B cell (primary cell): Measurements from ENCODE around the gene RXYLT1. TPM values are rescaled to one million over a fixed set of nuclear protein-coding genes. Genes with fewer than 3 reads are reported as not detected.

Experiments used
- ATAC-seq: fragments of 200-7000 bp; cut with Tn5 transposase; one replicate; pipeline ENCODE4 v1.10.0; 2021; ENCODE audit warnings: low read depth, mild to moderate bottlenecking, moderate number of reproducible peaks, moderate library complexity
- CTCF ChIA-PET: fragments of 350-600 bp; sonication (Branson Sonifier 250); formaldehyde crosslinking; loops from one replicate; lab custom pipeline; 2021; ENCODE audit warnings: antibody characterized with exemption, inconsistent platforms; lab: Charles Lee
- POLR2A ChIA-PET: fragments of 350-600 bp; sonication (Branson Sonifier 250); formaldehyde crosslinking; loops from one replicate; lab custom pipeline; 2021; ENCODE audit warnings: antibody characterized with exemption; lab: Charles Lee
- DNase-seq: peaks from one replicate; pipeline ENCODE4 v3.0.0; 2013
- H2AFZ ChIP-seq: 2 replicates; pipeline ENCODE4 v1.6.1; 2012; ENCODE audit warnings: mild to moderate bottlenecking, low read depth, low read length; ENCODE audit not compliant: insufficient read depth, poor library complexity, severe bottlenecking
- H3K27ac ChIP-seq, 2 donors: 1 replicate in 1 of 2; 2 replicates in 1 of 2; pipeline ENCODE4 v1.5.1; 2012 to 2013; ENCODE audit warnings: low read length in 2 of 2, mild to moderate bottlenecking in 2 of 2, moderate library complexity in 1 of 2
- H3K27me3 ChIP-seq, 4 experiments: fragments of 200-600 bp in 1 of 4; sonication (generic) in 1 of 4; replicated peaks in 1 of 4; 1 replicate in 2 of 4; 2 replicates in 2 of 4; pipeline versions ENCODE4 v1.6.1 to v1.7.0; 2013 to 2016; ENCODE audit warnings: low read length in 3 of 4, mild to moderate bottlenecking in 2 of 4, mixed read lengths in 1 of 4, moderate library complexity in 1 of 4; ENCODE audit not compliant: insufficient read depth in 4 of 4, control insufficient read depth in 3 of 4; ENCODE audit errors: control extremely low read depth in 1 of 4
- H3K36me3 ChIP-seq, 2 experiments: replicated peaks in 1 of 2; 1 replicate in 1 of 2; 2 replicates in 1 of 2; pipeline versions ENCODE4 v1.6.1 to v1.7.1; 2013; ENCODE audit warnings: low read length in 1 of 2; ENCODE audit not compliant: insufficient read depth in 2 of 2, control insufficient read depth in 1 of 2; ENCODE audit errors: control extremely low read depth in 1 of 2, extremely low read depth in 1 of 2
- H3K4me1 ChIP-seq, 2 donors: fragments of 200-600 bp in 1 of 2; sonication (generic) in 1 of 2; 1 replicate in 1 of 2; 2 replicates in 1 of 2; pipeline versions ENCODE4 v1.5.1 to v1.6.1; 2013 to 2017; ENCODE audit warnings: low read length in 2 of 2; ENCODE audit not compliant: control insufficient read depth in 2 of 2, insufficient read depth in 2 of 2
- H3K4me2 ChIP-seq: replicated peaks from 2 replicates; pipeline ENCODE3; 2012; ENCODE audit warnings: mild to moderate bottlenecking, low read depth, low read length; ENCODE audit not compliant: poor library complexity, severe bottlenecking
- H3K4me3 ChIP-seq, 5 experiments: fragments of 200-600 bp in 1 of 5; sonication (generic) in 1 of 5; 1 replicate in 3 of 5; 2 replicates in 2 of 5; pipeline versions ENCODE4 v1.5.1 to v1.7.0; 2011 to 2016; ENCODE audit warnings: low read length in 4 of 5, mild to moderate bottlenecking in 4 of 5, low read depth in 2 of 5, control low read depth in 1 of 5, moderate library complexity in 1 of 5; ENCODE audit not compliant: insufficient read depth in 1 of 5; ENCODE audit errors: control extremely low read depth in 1 of 5, extremely low read depth in 1 of 5
- H3K79me2 ChIP-seq: fragments of 200-600 bp; sonication (generic); one replicate; pipeline ENCODE4 v1.6.0; 2016; ENCODE audit warnings: low read length; ENCODE audit not compliant: control insufficient read depth, insufficient read depth
- H3K9ac ChIP-seq: fragments of 200-600 bp; sonication (generic); 2 replicates; pipeline ENCODE4 v1.6.1; 2017; ENCODE audit warnings: mild to moderate bottlenecking, low read length, moderate library complexity
- H3K9me3 ChIP-seq, 3 donors: one replicate each; pipeline versions ENCODE4 v1.6.1 to v1.7.1; 2013; ENCODE audit warnings: low read length in 2 of 3; ENCODE audit not compliant: control insufficient read depth in 2 of 3, insufficient read depth in 1 of 3; ENCODE audit errors: control extremely low read depth in 1 of 3
- H4K20me1 ChIP-seq: 2 replicates; pipeline ENCODE4 v1.6.0; 2012; ENCODE audit warnings: mild to moderate bottlenecking, low read length; ENCODE audit not compliant: insufficient read depth, control insufficient read depth, poor library complexity, severe bottlenecking
- H3K27ac Mint-ChIP-seq: one replicate; pipeline ENCODE4 v1.8.0; 2021; ENCODE audit warnings: mixed read lengths
- H3K27me3 Mint-ChIP-seq: one replicate; pipeline ENCODE4 v1.8.0; 2021; ENCODE audit warnings: mixed read lengths
- H3K4me1 Mint-ChIP-seq: one replicate; pipeline ENCODE4 v1.8.0; 2021; ENCODE audit warnings: mixed read lengths
- H3K4me3 Mint-ChIP-seq: one replicate; pipeline ENCODE4 v1.8.0; 2021; ENCODE audit warnings: mixed read lengths
- H3K9me3 Mint-ChIP-seq: one replicate; pipeline ENCODE4 v1.8.0; 2022; ENCODE audit warnings: mixed read lengths; ENCODE audit not compliant: insufficient read depth
- EZH2 ChIP-seq: IDR thresholded peaks from 2 replicates; pipeline ENCODE4 v1.6.1; 2012; ENCODE audit warnings: borderline replicate concordance, low read depth, mild to moderate bottlenecking, moderate library complexity, low read length; ENCODE audit not compliant: insufficient read depth, poor library complexity, severe bottlenecking
- WGBS: methylation state at CpG from one replicate; pipeline ENCODE4 v1.1.5; 2013; ENCODE audit warnings: missing lambda C conversion rate; ENCODE audit not compliant: insufficient coverage; 5-methylcytosine and 5-hydroxymethylcytosine counted together
- intact Hi-C: fragments of 100-400 bp; cut with micrococcal nuclease; formaldehyde crosslinking; loops from one replicate; pipeline ENCODE4 v1.10.0; 2022
- polyA plus RNA-seq: library from polyadenylated mRNA; depleted of rRNA; stranded (reverse); fragments of >200 nt; gene quantifications from 2 replicates; pipeline ENCODE4 v1.2.3, GENCODE V29; 2012
- total RNA-seq, 2 donors: library from RNA; stranded (reverse); fragments of 120-200 nt in 1 of 2; gene quantifications; 1 replicate in 1 of 2; 2 replicates in 1 of 2; pipeline versions ENCODE4 v1.2.3 to v1.2.4, GENCODE V29; 2013 to 2022
- TF ChIP-seq, protein P1 (sequence below): fragments of 200-600 bp; IDR thresholded peaks from one replicate; pipeline ENCODE4 v1.8.0; 2022; ENCODE audit warnings: antibody characterized with exemption, mild to moderate bottlenecking

The RXYLT1 gene
- total and polyA plus RNA-seq, 2 donors (not counting 1 experiment from before 2014, with no cell fraction given) = 9.4 to 16.5 TPM

DNA sequence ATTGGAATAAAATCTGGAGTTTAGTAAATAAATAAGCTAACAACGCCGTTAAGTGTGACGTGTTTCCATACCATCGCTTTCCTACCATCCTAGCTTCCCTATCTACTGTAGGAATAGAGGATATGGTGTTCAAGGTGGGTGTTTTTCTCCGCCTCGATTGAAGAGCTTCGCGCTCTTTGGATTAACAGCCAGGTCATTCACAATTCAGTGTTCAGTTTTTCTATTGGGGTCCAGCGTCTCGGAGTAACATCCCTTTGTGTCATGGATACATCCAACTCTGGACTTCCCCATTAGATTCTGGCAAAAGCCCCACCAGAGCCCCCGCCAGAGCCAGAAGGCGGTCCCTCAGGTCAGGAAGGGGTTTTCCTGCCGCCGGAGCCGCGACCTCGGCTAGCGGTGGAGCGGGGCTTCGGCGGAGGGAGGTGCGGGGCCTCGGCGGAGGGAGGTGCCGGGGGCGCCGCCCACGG is 63.6 kb downstream of the RXYLT1 start:
- H3K4me2 ChIP-seq = peak overlapping the region; percentile 89
- H3K9ac ChIP-seq = peak overlapping the region; percentile 69
- no peak overlapping the region for H3K27ac ChIP-seq
- H3K27me3 ChIP-seq = peaks cover 0 to 17% (median 12%) of the 10 kb centered on the region in 4 experiments
- H3K4me3 ChIP-seq = peak overlapping the region in 4 of 5 experiments; percentile 11 to 64 (median 60)
- peaks cover 11% of the 10 kb centered on the region for H3K4me1 Mint-ChIP-seq
- no peaks in the 10 kb centered on the region for H3K9me3 Mint-ChIP-seq
- TF ChIP-seq, protein P1, sequence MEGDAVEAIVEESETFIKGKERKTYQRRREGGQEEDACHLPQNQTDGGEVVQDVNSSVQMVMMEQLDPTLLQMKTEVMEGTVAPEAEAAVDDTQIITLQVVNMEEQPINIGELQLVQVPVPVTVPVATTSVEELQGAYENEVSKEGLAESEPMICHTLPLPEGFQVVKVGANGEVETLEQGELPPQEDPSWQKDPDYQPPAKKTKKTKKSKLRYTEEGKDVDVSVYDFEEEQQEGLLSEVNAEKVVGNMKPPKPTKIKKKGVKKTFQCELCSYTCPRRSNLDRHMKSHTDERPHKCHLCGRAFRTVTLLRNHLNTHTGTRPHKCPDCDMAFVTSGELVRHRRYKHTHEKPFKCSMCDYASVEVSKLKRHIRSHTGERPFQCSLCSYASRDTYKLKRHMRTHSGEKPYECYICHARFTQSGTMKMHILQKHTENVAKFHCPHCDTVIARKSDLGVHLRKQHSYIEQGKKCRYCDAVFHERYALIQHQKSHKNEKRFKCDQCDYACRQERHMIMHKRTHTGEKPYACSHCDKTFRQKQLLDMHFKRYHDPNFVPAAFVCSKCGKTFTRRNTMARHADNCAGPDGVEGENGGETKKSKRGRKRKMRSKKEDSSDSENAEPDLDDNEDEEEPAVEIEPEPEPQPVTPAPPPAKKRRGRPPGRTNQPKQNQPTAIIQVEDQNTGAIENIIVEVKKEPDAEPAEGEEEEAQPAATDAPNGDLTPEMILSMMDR = no peak
- TF ChIP-seq EZH2 = no peak
- ChIA-PET CTCF (interaction anchor here (0.7 to 2.6 kb wide), 3 partner anchors 397 to 414 kb away, joined by 3 to 16 read pairs (median 7); no protein-coding TSS in a partner anchor), POLR2A (no interaction called here)
- no peak overlapping the region for H3K27ac Mint-ChIP-seq
- peaks cover 0 to 5% (median 0%) of the 10 kb centered on the region in 3 donors for H3K9me3 ChIP-seq
- no peak for ATAC-seq
- intact Hi-C loops = loop anchor here (5.0 to 10.0 kb wide), 2 partner anchors 562 to 609 kb away; partner anchors contain the start of genes TBK1 and XPOT
- H4K20me1 ChIP-seq = no peaks in the 10 kb centered on the region
- WGBS = 9% methylated on average over 24 of the region's 28 CpGs
- DNase-seq = no peak
- peaks cover 8 to 13% of the 10 kb centered on the region in 2 donors for H3K4me1 ChIP-seq
- H3K79me2 ChIP-seq = no peaks in the 10 kb centered on the region
- peaks cover 30% of the 10 kb centered on the region for H3K27me3 Mint-ChIP-seq
- peak overlapping the region; percentile 66 for H3K4me3 Mint-ChIP-seq
- H3K36me3 ChIP-seq = no peaks in the 10 kb centered on the region
- H2AFZ ChIP-seq = peak overlapping the region; percentile 80

DNA sequence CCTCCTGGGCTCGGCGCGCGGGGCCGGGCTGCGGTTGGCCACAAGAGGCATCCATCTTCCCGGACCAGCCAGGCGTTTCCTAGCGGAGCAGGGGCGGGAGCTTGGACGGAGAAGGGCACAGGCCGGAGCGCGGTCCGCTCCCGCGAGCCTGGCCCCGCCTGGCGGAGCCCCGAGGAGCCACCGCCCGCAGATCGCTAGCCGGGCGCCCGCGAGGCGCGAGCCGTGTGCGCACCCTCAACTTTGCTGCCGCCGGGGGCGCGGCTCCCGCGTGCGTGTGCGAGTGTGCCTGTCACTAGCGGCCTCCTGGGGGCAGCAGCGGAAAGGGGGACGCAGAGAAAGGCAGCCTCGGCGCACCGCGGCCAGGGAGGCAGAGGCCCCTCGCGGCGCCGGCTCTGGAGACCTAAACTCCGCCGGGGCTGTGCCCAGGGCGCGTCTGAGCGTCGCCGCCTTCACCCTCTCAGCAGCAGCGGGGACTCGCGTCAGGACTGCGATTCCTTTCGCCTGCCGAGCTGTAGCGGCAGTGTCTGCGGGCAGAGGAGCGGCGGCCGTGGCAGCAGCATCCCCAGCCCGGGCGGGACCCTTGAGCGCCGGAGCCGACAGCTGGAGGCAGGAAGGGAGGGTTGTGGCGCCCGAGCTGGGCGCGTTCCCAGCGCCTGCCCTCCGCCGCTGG is 64.1 kb downstream of the RXYLT1 start:
- CTCF ChIA-PET = interaction anchor here (0.7 to 2.6 kb wide), 6 partner anchors 7 to 413 kb away, joined by 3 to 16 read pairs (median 4); no protein-coding TSS in a partner anchor
- POLR2A ChIA-PET = no interaction called here
- WGBS = under 1% methylated on average over 80 of the region's 80 CpGs
- Mint-ChIP-seq H3K27me3 (peaks cover 29% of the 10 kb centered on the region), H3K4me1 (peaks cover 11% of the 10 kb centered on the region), H3K4me3 (peak overlapping the region; percentile 79), H3K27ac (no peak overlapping the region), H3K9me3 (no peaks in the 10 kb centered on the region)
- Histone ChIP-seq H3K27ac (no peak overlapping the region), H3K36me3 (no peaks in the 10 kb centered on the region), H3K4me1 (peaks cover 8 to 13% of the 10 kb centered on the region in 2 donors), H3K4me3 (peak overlapping the region in 4 of 5 experiments; percentile 50 to 64 (median 60)), H3K79me2 (no peaks in the 10 kb centered on the region), H3K27me3 (peaks cover 0 to 17% (median 12%) of the 10 kb centered on the region in 4 experiments), H3K4me2 (peak overlapping the region; percentile 89), H3K9ac (peak overlapping the region; percentile 69), H4K20me1 (no peaks in the 10 kb centered on the region), H3K9me3 (peaks cover 0 to 5% (median 0%) of the 10 kb centered on the region in 3 donors), H2AFZ (peak overlapping the region; percentile 80)
- TF ChIP-seq, protein P1 = peak; percentile 75
- no peak for TF ChIP-seq EZH2
- peak; percentile 85 for DNase-seq
- peak; percentile 93 for ATAC-seq
- intact Hi-C loops = loop anchor here (1.0 to 10.0 kb wide), 4 partner anchors 65 to 608 kb away; partner anchors contain the start of genes KICS2, RXYLT1, TBK1 and XPOT
